HCT116 (cell line): Measurements from ENCODE around the gene SLBP. TPM values are rescaled to one million over a fixed set of nuclear protein-coding genes. Genes with fewer than 3 reads are reported as not detected.

ENCODE experiments used
- ATAC-seq: fragments of 200-7000 bp; cut with Tn5 transposase; 2 replicates; pipeline ENCODE4 v1.9.1; 2020; ENCODE audit warnings: mild to moderate bottlenecking, moderate library complexity
- BruUV-seq: library from RNA; stranded (reverse); fragments of 400-500 nt; replicated peaks from 2 replicates; lab custom pipeline; 2021; lab: Mats Ljungman, UMichigan
- CTCF ChIA-PET: fragments of 300-600 bp; sonication (Branson Sonifier 250); formaldehyde crosslinking; loops from one replicate; lab custom pipeline; 2021; ENCODE audit warnings: antibody characterized with exemption; lab: Charles Lee
- POLR2A ChIA-PET: fragments of 300-600, 350-600 bp; sonication (Branson Sonifier 250); formaldehyde crosslinking; loops from one replicate; lab custom pipeline; 2021; ENCODE audit warnings: antibody characterized with exemption; lab: Charles Lee
- RAD21 ChIA-PET, 2 experiments: fragments of 300-600 bp; sonication (Branson Sonifier 250); formaldehyde crosslinking; loops; one replicate each; lab custom pipeline; 2023; ENCODE audit warnings: low total read pairs in 2 of 2; ENCODE audit not compliant: uncharacterized antibody in 2 of 2, unreplicated experiment in 2 of 2, low non-redundant PET in 1 of 2; lab: Charles Lee
- DNase-seq: peaks from one replicate; pipeline ENCODE4 v3.0.0-alpha.2; 2010; ENCODE audit warnings: low read depth, low spot score
- H2AFZ ChIP-seq: fragments of 200-600 bp; shearing (Covaris generic), sonication (generic); 2 replicates; pipeline ENCODE4 v1.6.1; 2017; ENCODE audit warnings: low read depth, mixed run types, mixed read lengths, antibody characterized with exemption, low read length; ENCODE audit not compliant: poor library complexity, severe bottlenecking
- H3K27ac ChIP-seq: 2 replicates; pipeline ENCODE4 v1.5.1; 2012; ENCODE audit warnings: low read depth, low read length
- H3K27me3 ChIP-seq: fragments of 200-600 bp; sonication (generic); 2 replicates; pipeline ENCODE4 v1.6.1; 2016; ENCODE audit warnings: mixed run types, low read length, mixed read lengths; ENCODE audit not compliant: insufficient read depth
- H3K36me3 ChIP-seq, 2 experiments: fragments of 200-500 bp in 1 of 2; fragments of 200-600 bp in 1 of 2; sonication (Bioruptor generic) in 1 of 2; sonication (generic) in 1 of 2; 2 replicates each; pipeline versions ENCODE4 v1.5.1 to v1.6.1; 2014 to 2016; ENCODE audit warnings: low read length in 2 of 2, inconsistent platforms in 1 of 2, mixed read lengths in 1 of 2, mixed run types in 1 of 2; ENCODE audit not compliant: insufficient read depth in 2 of 2, control insufficient read depth in 1 of 2
- H3K4me1 ChIP-seq, 2 experiments: fragments of 200-600 bp in 1 of 2; sonication (generic) in 1 of 2; 2 replicates each; pipeline versions ENCODE4 v1.5.1 to v1.6.1; 2012 to 2017; ENCODE audit warnings: low read length in 2 of 2, inconsistent platforms in 1 of 2, mild to moderate bottlenecking in 1 of 2, mixed read lengths in 1 of 2, mixed run types in 1 of 2, moderate library complexity in 1 of 2; ENCODE audit not compliant: insufficient read depth in 2 of 2, control insufficient read depth in 1 of 2
- H3K4me2 ChIP-seq: fragments of 200-600 bp; sonication (generic); 2 replicates; pipeline ENCODE4 v1.6.1; 2017; ENCODE audit warnings: mixed run types, low read length, mixed read lengths
- H3K4me3 ChIP-seq, 2 experiments: fragments of 200-600 bp in 1 of 2; sonication (generic) in 1 of 2; replicated peaks in 1 of 2; 2 replicates each; pipeline ENCODE4 v1.5.1; 2011 to 2016; ENCODE audit warnings: low read length in 2 of 2, control low read depth in 1 of 2, low read depth in 1 of 2, mild to moderate bottlenecking in 1 of 2, mixed read lengths in 1 of 2, mixed run types in 1 of 2
- H3K79me2 ChIP-seq: fragments of 200-600 bp; sonication (generic); 2 replicates; pipeline ENCODE4 v1.6.1; 2017; ENCODE audit warnings: mild to moderate bottlenecking, mixed run types, low read length, moderate library complexity, mixed read lengths; ENCODE audit not compliant: insufficient read depth
- H3K9ac ChIP-seq: fragments of 200-600 bp; sonication (generic); 2 replicates; pipeline ENCODE4 v1.6.1; 2016; ENCODE audit warnings: low read length, mixed read lengths
- H3K9me2 ChIP-seq: fragments of 200-600 bp; sonication (generic), shearing (Covaris generic); 2 replicates; pipeline ENCODE4 v1.6.1; 2017; ENCODE audit warnings: mixed run types, mild to moderate bottlenecking, moderate library complexity; ENCODE audit not compliant: insufficient read depth
- H3K9me3 ChIP-seq, 2 experiments: fragments of 200-500 bp in 1 of 2; fragments of 200-600 bp in 1 of 2; sonication (Bioruptor generic) in 1 of 2; sonication (generic) in 1 of 2; 2 replicates each; pipeline ENCODE4 v1.6.1; 2014 to 2017; ENCODE audit warnings: low read length in 2 of 2, mixed read lengths in 2 of 2, inconsistent platforms in 1 of 2, low read depth in 1 of 2, mild to moderate bottlenecking in 1 of 2, mixed run types in 1 of 2, moderate library complexity in 1 of 2; ENCODE audit not compliant: control insufficient read depth in 1 of 2, insufficient read depth in 1 of 2
- H4K20me1 ChIP-seq: fragments of 200-600 bp; sonication (generic), shearing (Covaris generic); 2 replicates; pipeline ENCODE4 v1.6.1; 2017; ENCODE audit warnings: mixed run types, mild to moderate bottlenecking, moderate library complexity; ENCODE audit not compliant: insufficient read depth
- CEBPB ChIP-seq: IDR thresholded peaks from 2 replicates; pipeline ENCODE4 v1.6.1; 2012; ENCODE audit warnings: low read depth
- EZH2phosphoT487 ChIP-seq: fragments of 200-600 bp; IDR thresholded peaks from 2 replicates; pipeline ENCODE4 v1.6.1; 2018; ENCODE audit warnings: antibody characterized with exemption, borderline replicate concordance
- POLR2A ChIP-seq: IDR thresholded peaks from 2 replicates; pipeline ENCODE4 v1.7.0; 2011; ENCODE audit warnings: borderline replicate concordance; ENCODE audit not compliant: insufficient read depth, insufficient read length; ENCODE audit errors: extremely low read depth
- RAD21 ChIP-seq: IDR thresholded peaks from 2 replicates; pipeline ENCODE4 v1.6.1; 2012; ENCODE audit warnings: low read depth, mild to moderate bottlenecking
- SP1 ChIP-seq: IDR thresholded peaks from 2 replicates; pipeline ENCODE4 v1.6.1; 2012; ENCODE audit warnings: low read depth
- TCF7L2 ChIP-seq: IDR thresholded peaks from 2 replicates; pipeline ENCODE4 v1.7.0; 2011; ENCODE audit warnings: borderline replicate concordance, inconsistent platforms; ENCODE audit not compliant: insufficient read depth, insufficient read length; ENCODE audit errors: extremely low read depth
- YY1 ChIP-seq: IDR thresholded peaks from 2 replicates; pipeline ENCODE4 v1.6.1; 2011; ENCODE audit warnings: low read length, low read depth, moderate library complexity, mild to moderate bottlenecking; ENCODE audit not compliant: insufficient replicate concordance; ENCODE audit errors: extremely low read depth
- ZNF274 ChIP-seq: fragments of 200-500 bp; sonication (Bioruptor generic); IDR thresholded peaks from 2 replicates; pipeline ENCODE4 v1.6.1; 2014; ENCODE audit warnings: mild to moderate bottlenecking, low read depth, low read length, inconsistent platforms
- intact Hi-C: fragments of 100-400 bp; cut with micrococcal nuclease; formaldehyde crosslinking; loops from 2 replicates; pipeline ENCODE4 v1.10.0; 2022
- total RNA-seq: library from RNA; stranded (reverse); gene quantifications from one replicate; pipeline ENCODE4 v1.2.1, GENCODE V29; 2021; ENCODE audit not compliant: unreplicated experiment
- TF ChIP-seq, protein P1 (sequence below): IDR thresholded peaks from 2 replicates; pipeline ENCODE4 v1.6.1; 2011; ENCODE audit warnings: mild to moderate bottlenecking, low read length, moderate library complexity; ENCODE audit not compliant: insufficient replicate concordance; ENCODE audit errors: extremely low read depth
- TF ChIP-seq, protein P2 (sequence below): IDR thresholded peaks from 2 replicates; pipeline ENCODE4 v1.6.1; 2012
- TF ChIP-seq, protein P3 (sequence below): IDR thresholded peaks from 2 replicates; pipeline ENCODE4 v1.6.1; 2012

Gene SLBP
- total RNA-seq, 1 experiment from 2014 or later: 101 TPM

DNA sequence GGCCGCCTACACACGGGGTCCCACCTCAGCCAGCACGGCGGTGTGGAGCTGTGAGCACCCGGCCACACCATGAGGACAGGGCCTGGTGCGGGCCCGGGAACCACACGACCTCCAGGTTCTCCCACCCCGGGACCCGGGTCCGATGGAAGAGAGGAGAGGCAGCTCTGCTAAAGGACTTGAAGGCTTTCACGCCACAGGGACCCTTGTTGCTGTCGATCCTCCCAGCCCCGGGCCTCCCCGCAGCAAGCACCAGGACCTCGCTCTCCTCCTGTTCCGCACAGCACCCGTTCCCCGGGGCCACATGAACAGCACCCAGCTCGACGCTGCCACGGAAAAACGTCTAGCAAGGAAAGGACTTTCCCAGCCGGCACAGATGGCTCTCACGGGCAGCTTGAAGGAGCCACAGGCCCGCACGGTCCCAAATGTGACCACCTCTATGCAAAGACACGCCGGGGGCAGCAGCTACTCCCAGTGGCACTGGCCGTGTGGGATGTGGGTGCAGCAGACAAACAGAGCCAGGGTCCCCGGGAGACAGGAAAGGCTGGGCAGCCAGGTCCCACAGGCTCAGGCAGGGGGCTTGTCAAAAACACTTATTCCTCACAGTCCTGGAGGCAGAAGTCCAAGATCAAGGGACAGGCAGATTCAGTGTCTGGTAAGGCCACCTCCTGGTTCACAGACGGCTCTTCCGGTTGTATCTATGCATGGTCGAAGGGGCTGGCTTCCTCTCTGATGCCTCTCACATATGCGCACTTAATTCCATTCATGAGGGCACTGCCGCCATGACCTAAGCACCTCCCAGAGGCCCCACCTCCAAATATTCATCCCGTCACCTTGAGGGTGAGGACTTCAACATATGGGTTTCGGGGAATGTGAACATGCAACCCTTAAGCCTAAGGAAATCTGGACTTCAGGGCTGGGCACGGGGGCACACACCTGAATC is 52.7 kb downstream of the SLBP start:
- Histone ChIP-seq H3K4me3 (no peak overlapping the region), H3K9me2 (no peaks in the 10 kb centered on the region), H4K20me1 (no peaks in the 10 kb centered on the region)
- CTCF ChIA-PET: no interaction called here
- no peak for ATAC-seq
- TF ChIP-seq TCF7L2 (no peak), CEBPB (no peak), POLR2A (no peak)
- TF ChIP-seq, all 23 proteins: peak for 0
- no TSS peak for BruUV-seq
- ChIA-PET POLR2A (no interaction called here), RAD21 (no interaction called here)
- H3K4me1 ChIP-seq: peaks cover 12 to 19% of the 10 kb centered on the region in 2 experiments
- no peak overlapping the region for H3K9ac ChIP-seq
- no peak overlapping the region for H2AFZ ChIP-seq
- DNase-seq: no peak
- intact Hi-C loops: no loop called here
- no peaks in the 10 kb centered on the region for H3K36me3 ChIP-seq
- no peaks in the 10 kb centered on the region for H3K9me3 ChIP-seq
- no peaks in the 10 kb centered on the region for H3K79me2 ChIP-seq
- H3K4me2 ChIP-seq: no peak overlapping the region
- no peak overlapping the region for H3K27ac ChIP-seq
- H3K27me3 ChIP-seq: no peaks in the 10 kb centered on the region

DNA sequence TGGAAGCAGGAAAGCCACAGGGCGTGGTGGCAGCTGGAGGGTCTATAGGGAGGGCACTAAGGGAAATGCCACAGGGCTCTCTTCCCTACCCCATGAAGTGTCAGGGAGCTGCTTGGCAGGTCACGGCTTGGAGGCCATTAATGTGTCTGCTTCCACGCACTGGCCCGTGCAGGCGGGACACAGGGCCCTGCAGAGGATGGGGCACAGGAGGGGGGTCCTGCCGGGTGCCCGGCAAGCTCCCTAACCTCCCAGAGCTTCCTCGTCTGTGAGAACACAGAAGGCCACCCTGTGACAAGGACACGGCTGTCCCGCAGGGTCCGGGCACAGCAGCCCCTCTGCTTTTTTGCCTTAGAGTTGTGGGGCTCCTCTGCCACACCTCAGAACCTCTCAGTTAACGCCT is 53.5 kb downstream of the SLBP start:
- ChIA-PET CTCF (no interaction called here), POLR2A (no interaction called here)
- no peak for ATAC-seq

More for the DNA sequence above, 53.5 kb downstream of the SLBP start:
- RAD21 ChIA-PET: no interaction called here
- Histone ChIP-seq H3K4me2 (peak overlapping the region; percentile 25; the same call in 1 of the 2 replicates), H3K36me3 (no peaks in the 10 kb centered on the region), H4K20me1 (no peaks in the 10 kb centered on the region), H3K4me3 (no peak overlapping the region), H3K79me2 (no peaks in the 10 kb centered on the region), H3K27ac (no peak overlapping the region), H3K9me3 (no peaks in the 10 kb centered on the region), H3K9me2 (no peaks in the 10 kb centered on the region), H2AFZ (no peak overlapping the region), H3K27me3 (no peaks in the 10 kb centered on the region), H3K9ac (no peak overlapping the region), H3K4me1 (peaks cover 12 to 19% of the 10 kb centered on the region in 2 experiments)
- intact Hi-C loops: no loop called here
- TF ChIP-seq RAD21 (no peak), POLR2A (no peak), SP1 (no peak), YY1 (no peak), ZNF274 (no peak), EZH2phosphoT487 (no peak)
- TF ChIP-seq, protein P1, sequence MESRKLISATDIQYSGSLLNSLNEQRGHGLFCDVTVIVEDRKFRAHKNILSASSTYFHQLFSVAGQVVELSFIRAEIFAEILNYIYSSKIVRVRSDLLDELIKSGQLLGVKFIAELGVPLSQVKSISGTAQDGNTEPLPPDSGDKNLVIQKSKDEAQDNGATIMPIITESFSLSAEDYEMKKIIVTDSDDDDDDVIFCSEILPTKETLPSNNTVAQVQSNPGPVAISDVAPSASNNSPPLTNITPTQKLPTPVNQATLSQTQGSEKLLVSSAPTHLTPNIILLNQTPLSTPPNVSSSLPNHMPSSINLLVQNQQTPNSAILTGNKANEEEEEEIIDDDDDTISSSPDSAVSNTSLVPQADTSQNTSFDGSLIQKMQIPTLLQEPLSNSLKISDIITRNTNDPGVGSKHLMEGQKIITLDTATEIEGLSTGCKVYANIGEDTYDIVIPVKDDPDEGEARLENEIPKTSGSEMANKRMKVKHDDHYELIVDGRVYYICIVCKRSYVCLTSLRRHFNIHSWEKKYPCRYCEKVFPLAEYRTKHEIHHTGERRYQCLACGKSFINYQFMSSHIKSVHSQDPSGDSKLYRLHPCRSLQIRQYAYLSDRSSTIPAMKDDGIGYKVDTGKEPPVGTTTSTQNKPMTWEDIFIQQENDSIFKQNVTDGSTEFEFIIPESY: no peak
- TF ChIP-seq, protein P2, sequence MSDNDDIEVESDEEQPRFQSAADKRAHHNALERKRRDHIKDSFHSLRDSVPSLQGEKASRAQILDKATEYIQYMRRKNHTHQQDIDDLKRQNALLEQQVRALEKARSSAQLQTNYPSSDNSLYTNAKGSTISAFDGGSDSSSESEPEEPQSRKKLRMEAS: no peak
- TF ChIP-seq, protein P3, sequence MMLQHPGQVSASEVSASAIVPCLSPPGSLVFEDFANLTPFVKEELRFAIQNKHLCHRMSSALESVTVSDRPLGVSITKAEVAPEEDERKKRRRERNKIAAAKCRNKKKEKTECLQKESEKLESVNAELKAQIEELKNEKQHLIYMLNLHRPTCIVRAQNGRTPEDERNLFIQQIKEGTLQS: no peak
- DNase-seq: no peak
- BruUV-seq: no TSS peak
